Effector memory CD4-positive, alpha-beta T cell (primary cell): ENCODE data around the gene AGXT.

Experiments
- DNase-seq, 3 donors: peaks; one replicate each; pipeline ENCODE4 v3.0.0-alpha.2; 2020
- H3K27ac ChIP-seq: 2 replicates; pipeline ENCODE4 v1.7.0; 2013; ENCODE audit warnings: mild to moderate bottlenecking, low read length, moderate library complexity; ENCODE audit not compliant: insufficient read depth, poor library complexity, severe bottlenecking
- H3K27me3 ChIP-seq: replicated peaks from 2 replicates; pipeline ENCODE4 v1.7.0; 2013; ENCODE audit warnings: mild to moderate bottlenecking, low read length; ENCODE audit not compliant: insufficient read depth, control insufficient read depth, poor library complexity, severe bottlenecking
- H3K36me3 ChIP-seq: 2 replicates; pipeline ENCODE4 v1.7.0; 2013; ENCODE audit warnings: mild to moderate bottlenecking, low read length, moderate library complexity; ENCODE audit not compliant: control insufficient read depth, insufficient read depth
- H3K4me1 ChIP-seq: 2 replicates; pipeline ENCODE4 v1.7.0; 2013; ENCODE audit warnings: low read length, mild to moderate bottlenecking; ENCODE audit not compliant: control insufficient read depth, insufficient read depth, poor library complexity, severe bottlenecking
- H3K4me3 ChIP-seq: 2 replicates; pipeline ENCODE4 v1.7.0; 2013; ENCODE audit warnings: low read length, low read depth, mild to moderate bottlenecking; ENCODE audit not compliant: insufficient read depth, poor library complexity, severe bottlenecking
- H3K9me3 ChIP-seq: 2 replicates; pipeline ENCODE4 v1.7.0; 2013; ENCODE audit warnings: mild to moderate bottlenecking, low read length, moderate library complexity; ENCODE audit not compliant: control insufficient read depth

The AGXT gene

GRCh38 chr2:240899468-240899865 is 30.8 kb downstream of the AGXT start:
- no peak overlapping the region for H3K27ac ChIP-seq
- H3K36me3 ChIP-seq, result no peaks in the 10 kb centered on the region
- no peak for DNase-seq
- no peaks in the 10 kb centered on the region for H3K4me1 ChIP-seq
- H3K9me3 ChIP-seq, result no peaks in the 10 kb centered on the region
- H3K4me3 ChIP-seq, result no peak overlapping the region
- H3K27me3 ChIP-seq, result no peaks in the 10 kb centered on the region

- Histone ChIP-seq H3K27ac (no peak overlapping the region), H3K4me3 (no peak overlapping the region), H3K4me1 (no peaks in the 10 kb centered on the region), H3K9me3 (no peaks in the 10 kb centered on the region), H3K27me3 (no peaks in the 10 kb centered on the region), H3K36me3 (no peaks in the 10 kb centered on the region)
- DNase-seq, result no peak
Observed at GRCh38 chr2:240900141-240900860, 31.7 kb downstream of the AGXT start.

- Histone ChIP-seq H3K4me3 (no peak overlapping the region), H3K27ac (no peak overlapping the region), H3K9me3 (no peaks in the 10 kb centered on the region), H3K36me3 (no peaks in the 10 kb centered on the region), H3K27me3 (no peaks in the 10 kb centered on the region), H3K4me1 (no peaks in the 10 kb centered on the region)
- no peak for DNase-seq
Observed at GRCh38 chr2:240901986-240902614, 33.5 kb downstream of the AGXT start.

GRCh38 chr2:240902615-240903041 is 34.0 kb downstream of the AGXT start:
- Histone ChIP-seq H3K27me3 (no peaks in the 10 kb centered on the region), H3K4me1 (no peaks in the 10 kb centered on the region), H3K9me3 (no peaks in the 10 kb centered on the region), H3K27ac (no peak overlapping the region), H3K4me3 (no peak overlapping the region), H3K36me3 (no peaks in the 10 kb centered on the region)
- DNase-seq, result no peak

GRCh38 chr2:240903191-240904060 is 34.8 kb downstream of the AGXT start:
- DNase-seq, result no peak
- no peaks in the 10 kb centered on the region for H3K27me3 ChIP-seq
- no peaks in the 10 kb centered on the region for H3K9me3 ChIP-seq
- no peak overlapping the region for H3K4me3 ChIP-seq
- H3K36me3 ChIP-seq, result no peaks in the 10 kb centered on the region
- H3K27ac ChIP-seq, result no peak overlapping the region
- no peaks in the 10 kb centered on the region for H3K4me1 ChIP-seq

GRCh38 chr2:240904216-240905175 is 35.9 kb downstream of the AGXT start:
- no peaks in the 10 kb centered on the region for H3K4me1 ChIP-seq
- H3K9me3 ChIP-seq, result no peaks in the 10 kb centered on the region
- no peaks in the 10 kb centered on the region for H3K27me3 ChIP-seq
- DNase-seq, result no peak
- H3K4me3 ChIP-seq, result no peak overlapping the region
- no peak overlapping the region for H3K27ac ChIP-seq
- H3K36me3 ChIP-seq, result no peaks in the 10 kb centered on the region

GRCh38 chr2:240905176-240905781 is 36.7 kb downstream of the AGXT start:
- H3K4me1 ChIP-seq, result no peaks in the 10 kb centered on the region
- H3K9me3 ChIP-seq, result no peaks in the 10 kb centered on the region
- no peak for DNase-seq
- no peaks in the 10 kb centered on the region for H3K27me3 ChIP-seq
- H3K4me3 ChIP-seq, result no peak overlapping the region
- H3K27ac ChIP-seq, result no peak overlapping the region
- H3K36me3 ChIP-seq, result no peaks in the 10 kb centered on the region

GRCh38 chr2:240906141-240906910 is 37.7 kb downstream of the AGXT start, which contains the start of gene CROCC2:
CROCC2 (plus strand) TSS chr2:240906336; CDS start chr2:240906514, 178 bp downstream.
- DNase-seq, result no peak
- no peak within 1 kb of the TSS for H3K27ac ChIP-seq
- H3K4me1 ChIP-seq, result no peaks in the 10 kb centered on the region
- no peaks in the 10 kb centered on the region for H3K9me3 ChIP-seq
- H3K36me3 ChIP-seq, result no peaks in the 10 kb centered on the region
- H3K4me3 ChIP-seq, result no peak within 1 kb of the TSS
- no peaks in the 10 kb centered on the region for H3K27me3 ChIP-seq
